Measurements from ENCODE around the gene GALNT11. TPM values are rescaled to one million over a fixed set of nuclear protein-coding genes. Genes with fewer than 3 reads are reported as not detected.

Gene GALNT11
- total and polyA plus RNA-seq, 7 donors = 11.2 to 20.6 (median 15.8) TPM

GRCh38 chr7:152162287-152162686 is 136.8 kb downstream of the GALNT11 start:
- ATAC-seq = no peak
- intact Hi-C loops (cut with DNase I) = no loop called here

More at GRCh38 chr7:152162287-152162686, 136.8 kb downstream of the GALNT11 start:
- H3K4me1 ChIP-seq = no peaks in the 10 kb centered on the region
- no peak for DNase-seq
- no peaks in the 10 kb centered on the region for H3K9me3 ChIP-seq
- no peak for TF ChIP-seq CTCF (IDR thresholded peaks at IDR 0.05)
- 83 to 96% (median 88%) methylated on average over 6 of the region's 6 CpGs for WGBS, 3 donors
- peaks cover 14 to 97% of the 10 kb centered on the region in 2 donors for H3K36me3 ChIP-seq (ENCODE audit: insufficient read depth in 1 of 2, low read depth in 1 of 2)
- no peaks in the 10 kb centered on the region for H3K27me3 ChIP-seq (ENCODE audit: insufficient read depth in 3 of 3, low read length in 2 of 3)
- no peak overlapping the region for H3K27ac ChIP-seq
- H3K4me3 ChIP-seq = no peak overlapping the region

Other genes starting within 250 kb of the GALNT11 start
- 10 to 100 TPM in 3 of 4 donors, 1 to 10 TPM in 1; 9.3 to 31.5 (median 15.5) TPM for gene PRKAG2, start 148.6 kb upstream of the GALNT11 start, total RNA-seq
- 100 to 1,000 TPM in 1 of 3 donors, 10 to 100 TPM in 2; 10.9 to 143 (median 31.7) TPM for gene PRKAG2, start 148.6 kb upstream of the GALNT11 start, polyA plus RNA-seq
- not detected for gene GALNTL5, start 69.2 kb upstream of the GALNT11 start, total RNA-seq
- gene GALNTL5, start 69.2 kb upstream of the GALNT11 start, polyA plus RNA-seq = not detected